ENCODE measurements around the gene COPS3.

DNA sequence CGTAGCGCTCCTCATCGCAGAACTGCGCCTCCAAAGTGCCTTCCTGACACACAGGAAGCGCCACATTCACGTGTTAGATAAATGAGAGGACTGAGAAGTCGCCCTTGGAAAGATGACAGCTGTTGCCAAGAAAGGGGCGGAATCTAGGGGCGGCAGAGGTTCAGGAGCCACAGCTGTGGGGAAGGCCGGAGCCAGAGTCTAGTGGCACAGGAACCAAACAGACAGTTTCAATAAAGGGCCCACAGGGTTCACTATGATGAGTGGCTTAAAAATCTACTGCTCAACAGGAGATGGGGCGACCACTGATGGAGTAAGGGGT lies 48.8 kb downstream of the COPS3 start:
- TF ChIP-seq POLR2A (IDR thresholded peaks at IDR 0.05; ENCODE audit: low read depth, low read length) (no peak), POLR2AphosphoS5 (IDR thresholded peaks at IDR 0.05; ENCODE audit: low read depth, low read length) (no peak)
